Loucy (cell line): ENCODE measurements around the gene GRIP1.

Experiments
- EZH2phosphoT487 ChIP-seq: fragments of 200-600 bp; IDR thresholded peaks from 2 replicates; pipeline ENCODE4 v1.6.1; 2018; ENCODE audit warnings: antibody characterized with exemption, mild to moderate bottlenecking, moderate library complexity, borderline replicate concordance
- TF ChIP-seq, protein P1 (sequence below): fragments of 200-600 bp; sonication (generic); conservative IDR thresholded peaks from 2 replicates; pipeline ENCODE4 v1.5.1; 2014; ENCODE audit warnings: mild to moderate bottlenecking, antibody characterized with exemption, low read length

GRCh38 chr12:66309606-66310005 lies 369.3 kb downstream of the GRIP1 start:
- TF ChIP-seq, protein P1, sequence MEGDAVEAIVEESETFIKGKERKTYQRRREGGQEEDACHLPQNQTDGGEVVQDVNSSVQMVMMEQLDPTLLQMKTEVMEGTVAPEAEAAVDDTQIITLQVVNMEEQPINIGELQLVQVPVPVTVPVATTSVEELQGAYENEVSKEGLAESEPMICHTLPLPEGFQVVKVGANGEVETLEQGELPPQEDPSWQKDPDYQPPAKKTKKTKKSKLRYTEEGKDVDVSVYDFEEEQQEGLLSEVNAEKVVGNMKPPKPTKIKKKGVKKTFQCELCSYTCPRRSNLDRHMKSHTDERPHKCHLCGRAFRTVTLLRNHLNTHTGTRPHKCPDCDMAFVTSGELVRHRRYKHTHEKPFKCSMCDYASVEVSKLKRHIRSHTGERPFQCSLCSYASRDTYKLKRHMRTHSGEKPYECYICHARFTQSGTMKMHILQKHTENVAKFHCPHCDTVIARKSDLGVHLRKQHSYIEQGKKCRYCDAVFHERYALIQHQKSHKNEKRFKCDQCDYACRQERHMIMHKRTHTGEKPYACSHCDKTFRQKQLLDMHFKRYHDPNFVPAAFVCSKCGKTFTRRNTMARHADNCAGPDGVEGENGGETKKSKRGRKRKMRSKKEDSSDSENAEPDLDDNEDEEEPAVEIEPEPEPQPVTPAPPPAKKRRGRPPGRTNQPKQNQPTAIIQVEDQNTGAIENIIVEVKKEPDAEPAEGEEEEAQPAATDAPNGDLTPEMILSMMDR, result no peak
- no peak for TF ChIP-seq EZH2phosphoT487
